MV-4-11 (cell line): Measurements from ENCODE around the gene ATP2B1.
A peak's percentile ranks its signal among the peaks of the same experiment; 100 is the strongest.

Source experiments
- DNase-seq: peaks from one replicate; lab custom pipeline; 2025; lab: John Stamatoyannopoulos, UW

Gene ATP2B1

GRCh38 chr12:89539426-89540223 is 169.0 kb downstream of the ATP2B1 start:
- DNase-seq: peak; percentile 90

- no peak for DNase-seq
Measured at GRCh38 chr12:89538897-89539296, 169.7 kb downstream of the ATP2B1 start.
